Endothelial cell of hepatic sinusoid (primary cell): Measurements from ENCODE around the gene CC2D1B.

Experiments used
- in situ Hi-C: cut with HindIII; loops from 2 replicates; pipeline ENCODE4 v1.10.0; 2017; ENCODE audit warnings: low sequenced_read_pairs

Gene CC2D1B

GRCh38 chr1:52305417-52306226 is 60.4 kb downstream of the CC2D1B start:
- in situ Hi-C loops = no loop called here
